Measurements from ENCODE around the gene GCDH. TPM values are rescaled to one million over a fixed set of nuclear protein-coding genes. Genes with fewer than 3 reads are reported as not detected.

The GCDH gene
- total and polyA plus RNA-seq, 12 donors: 16.2 to 78.4 (median 34.8) TPM

GRCh38 chr19:12865746-12866415 lies 25.1 kb upstream of the GCDH start:
- WGBS, 4 donors: 83 to 89% (median 87%) methylated on average over 7 to 19 of the region's 19 CpGs
- intact Hi-C loops (cut with DNase I): no loop called here
- Histone ChIP-seq H3K27me3 (no peaks in the 10 kb centered on the region), H3K4me3 (no peak overlapping the region), H3K4me1 (replicated peaks in 1 of 2) (peaks cover 9% of the 10 kb centered on the region in 2 donors), H3K27ac (no peak overlapping the region), H3K9me3 (replicated peaks in 1 of 3) (no peaks in the 10 kb centered on the region), H3K36me3 (replicated peaks in 1 of 2) (no peaks in the 10 kb centered on the region)
- DNase-seq: no peak
- no peak for TF ChIP-seq POLR2A (IDR thresholded peaks at IDR 0.05)
- TF ChIP-seq CTCF (IDR thresholded peaks at IDR 0.05): no peak

GRCh38 chr19:12866416-12867119 lies 24.4 kb upstream of the GCDH start:
- 78 to 86% (median 83%) methylated on average over 24 to 29 of the region's 29 CpGs for WGBS, 4 donors
- no peaks in the 10 kb centered on the region for H3K27me3 ChIP-seq
- H3K4me1 ChIP-seq (replicated peaks in 1 of 2): peaks cover 9% of the 10 kb centered on the region in 2 donors
- peak in 1 of 7 donors; percentile 32 for DNase-seq
- no peaks in the 10 kb centered on the region for H3K9me3 ChIP-seq (replicated peaks in 1 of 3)
- H3K36me3 ChIP-seq (replicated peaks in 1 of 2): no peaks in the 10 kb centered on the region
- intact Hi-C loops (cut with DNase I): no loop called here
- H3K4me3 ChIP-seq: peak overlapping the region in 1 of 4 donors; percentile 59
- no peak for TF ChIP-seq POLR2A (IDR thresholded peaks at IDR 0.05)
- no peak for TF ChIP-seq CTCF (IDR thresholded peaks at IDR 0.05)
- no peak overlapping the region for H3K27ac ChIP-seq

- Histone ChIP-seq H3K27me3 (no peaks in the 10 kb centered on the region), H3K4me1 (replicated peaks in 1 of 2) (peaks cover 9% of the 10 kb centered on the region in 2 donors), H3K9me3 (replicated peaks in 1 of 3) (no peaks in the 10 kb centered on the region), H3K27ac (peak overlapping the region in 1 of 5 donors; percentile 17), H3K36me3 (replicated peaks in 1 of 2) (no peaks in the 10 kb centered on the region), H3K4me3 (peak overlapping the region in 2 of 4 donors; percentile 19 to 59)
- intact Hi-C loops (cut with DNase I): no loop called here
- WGBS, 4 donors: 7 to 21% (median 14%) methylated on average over 18 to 51 of the region's 51 CpGs
- DNase-seq: peak in 5 of 7 donors; percentile 56 to 70 (median 61)
- TF ChIP-seq CTCF (IDR thresholded peaks at IDR 0.05): no peak
- no peak for TF ChIP-seq POLR2A (IDR thresholded peaks at IDR 0.05)
Measured at GRCh38 chr19:12867120-12868099, 23.6 kb upstream of the GCDH start.
